Measurements from ENCODE around the gene EEFSEC. TPM values are rescaled to one million over a fixed set of nuclear protein-coding genes. Genes with fewer than 3 reads are reported as not detected.

EEFSEC gene
- total RNA-seq (2022) (37.7 and 38.9 TPM in 2 replicates), Bru-seq, nascent RNA (percentile 83 among the genes with signal in this experiment), BruChase-seq, experiment 1, labeled RNA remaining after a 6-hour chase (percentile 67 among the genes with signal in this experiment), BruChase-seq, experiment 2, labeled RNA remaining after a 2-hour chase (percentile 70 among the genes with signal in this experiment)
- long read RNA-seq, transcript EEFSEC-201 (7 exons, 2,232 nt) = major isoform, 46 of 75 reads
- long read RNA-seq, partial matches to known transcripts = 9 of 75 reads
- long read RNA-seq, other reads (novel, unspliced or antisense) = 20 of 75 reads

- Mint-ChIP-seq H3K27ac (ENCODE audit: unreplicated experiment) (peak within 1 kb of the TSS; percentile 85), H3K9me3 (ENCODE audit: low read depth, unreplicated experiment) (peaks cover 8% of the 10 kb centered on the region), H3K36me3 (ENCODE audit: insufficient read depth, unreplicated experiment) (peaks cover 25% of the 10 kb centered on the region), H3K27me3 (ENCODE audit: unreplicated experiment) (no peaks in the 10 kb centered on the region), H3K4me3 (ENCODE audit: low read depth, unreplicated experiment) (peak within 1 kb of the TSS; percentile 88), H3K4me1 (ENCODE audit: low read depth, unreplicated experiment) (peaks cover 24% of the 10 kb centered on the region)
- intact Hi-C loops (cut with micrococcal nuclease; ENCODE audit: unreplicated experiment) = loop anchor here (2.0 kb wide), 1 partner anchor 31 kb away; the partner anchor contains the start of gene RUVBL1
- no peak for TF ChIP-seq CTCF (IDR thresholded peaks at IDR 0.05; ENCODE audit: unreplicated experiment)
- peak; percentile 97 for DNase-seq
- BruUV-seq (replicated peaks) = no TSS peak
- CTCF ChIA-PET = interaction anchor here (0.6 to 1.8 kb wide), 6 partner anchors 20 to 1057 kb away, joined by 3 to 7 read pairs (median 4); no protein-coding TSS in a partner anchor
Measured at GRCh38 chr3:128153156-128154041, at the start of gene EEFSEC. Gene EEFSEC (plus strand): TSS chr3:128153481. CDS start chr3:128153508, 27 bp downstream.

GRCh38 chr3:128107834-128108233, 45.4 kb upstream of the EEFSEC start:
- intact Hi-C loops (cut with micrococcal nuclease; ENCODE audit: unreplicated experiment) = no loop called here

GRCh38 chr3:128111147-128111546, 42.1 kb upstream of the EEFSEC start:
- TF ChIP-seq CTCF (IDR thresholded peaks at IDR 0.05; ENCODE audit: unreplicated experiment) = no peak
- H3K36me3 Mint-ChIP-seq (ENCODE audit: insufficient read depth, unreplicated experiment) = peaks cover 36% of the 10 kb centered on the region
- no peak overlapping the region for H3K27ac Mint-ChIP-seq (ENCODE audit: unreplicated experiment)
- BruUV-seq (replicated peaks) = no TSS peak
- peaks cover 28% of the 10 kb centered on the region for H3K4me1 Mint-ChIP-seq (ENCODE audit: low read depth, unreplicated experiment)
- intact Hi-C loops (cut with micrococcal nuclease; ENCODE audit: unreplicated experiment) = no loop called here
- no peaks in the 10 kb centered on the region for H3K27me3 Mint-ChIP-seq (ENCODE audit: unreplicated experiment)
- no peak overlapping the region for H3K4me3 Mint-ChIP-seq (ENCODE audit: low read depth, unreplicated experiment)
- H3K9me3 Mint-ChIP-seq (ENCODE audit: low read depth, unreplicated experiment) = no peaks in the 10 kb centered on the region
- CTCF ChIA-PET = interaction anchor here (0.6 to 1.0 kb wide), 5 partner anchors 10 to 905 kb away, joined by 4 to 10 read pairs (median 4); no protein-coding TSS in a partner anchor
- DNase-seq = no peak

More at GRCh38 chr3:128107834-128108233, 45.4 kb upstream of the EEFSEC start:
- DNase-seq = no peak
- Mint-ChIP-seq H3K4me3 (ENCODE audit: low read depth, unreplicated experiment) (no peak overlapping the region), H3K4me1 (ENCODE audit: low read depth, unreplicated experiment) (peaks cover 9% of the 10 kb centered on the region), H3K27ac (ENCODE audit: unreplicated experiment) (no peak overlapping the region), H3K36me3 (ENCODE audit: insufficient read depth, unreplicated experiment) (peaks cover 34% of the 10 kb centered on the region), H3K9me3 (ENCODE audit: low read depth, unreplicated experiment) (no peaks in the 10 kb centered on the region), H3K27me3 (ENCODE audit: unreplicated experiment) (no peaks in the 10 kb centered on the region)
- no peak for TF ChIP-seq CTCF (IDR thresholded peaks at IDR 0.05; ENCODE audit: unreplicated experiment)
- CTCF ChIA-PET = no interaction called here
- no TSS peak for BruUV-seq (replicated peaks)

GRCh38 chr3:128112357-128112968, 40.8 kb upstream of the EEFSEC start:
- no peak for TF ChIP-seq CTCF (IDR thresholded peaks at IDR 0.05; ENCODE audit: unreplicated experiment)
- intact Hi-C loops (cut with micrococcal nuclease; ENCODE audit: unreplicated experiment) = no loop called here
- no peak overlapping the region for H3K27ac Mint-ChIP-seq (ENCODE audit: unreplicated experiment)
- CTCF ChIA-PET = interaction anchor here (0.7 kb wide), 1 partner anchor 18 kb away, joined by 3 read pairs; no protein-coding TSS in a partner anchor
- no peak for DNase-seq
- BruUV-seq (replicated peaks) = no TSS peak
- H3K27me3 Mint-ChIP-seq (ENCODE audit: unreplicated experiment) = no peaks in the 10 kb centered on the region
- no peak overlapping the region for H3K4me3 Mint-ChIP-seq (ENCODE audit: low read depth, unreplicated experiment)
- peaks cover 41% of the 10 kb centered on the region for H3K36me3 Mint-ChIP-seq (ENCODE audit: insufficient read depth, unreplicated experiment)
- peaks cover 28% of the 10 kb centered on the region for H3K4me1 Mint-ChIP-seq (ENCODE audit: low read depth, unreplicated experiment)
- H3K9me3 Mint-ChIP-seq (ENCODE audit: low read depth, unreplicated experiment) = no peaks in the 10 kb centered on the region

Measured in Calu3 (cell line).